Hepatocyte (in vitro differentiated cells): ENCODE measurements around the gene CPSF6.

Source experiments
- CTCF ChIP-seq: fragments of 200-600 bp; sonication (generic); IDR thresholded peaks from 2 replicates; pipeline ENCODE4 v1.5.1; 2016; ENCODE audit warnings: antibody characterized with exemption, mild to moderate bottlenecking; ENCODE audit not compliant: poor library complexity
- EZH2 ChIP-seq: fragments of 200-600 bp; sonication (generic); IDR thresholded peaks from 2 replicates; pipeline ENCODE4 v1.6.1; 2016; ENCODE audit warnings: antibody characterized with exemption, mild to moderate bottlenecking, borderline replicate concordance
- EZH2phosphoT487 ChIP-seq: fragments of 200-600 bp; sonication (generic); IDR thresholded peaks from one replicate; pipeline ENCODE4 v1.6.1; 2018; ENCODE audit warnings: antibody characterized with exemption, mild to moderate bottlenecking, low read depth, moderate library complexity; ENCODE audit not compliant: unreplicated experiment, severe bottlenecking

- no peak for TF ChIP-seq CTCF
- no peak for TF ChIP-seq EZH2phosphoT487
- no peak for TF ChIP-seq EZH2
Observed at GRCh38 chr12:69298947-69299346, 59.6 kb downstream of the CPSF6 start.
